T47D (cell line): ENCODE data around the gene KLHL33.
"Not testable (repeated sequence)": the region's sequence is repeated elsewhere in the genome, so short reads cannot be mapped to it uniquely, and the experiment has no call there.

ENCODE experiments used
- DNase-seq, 2 experiments: peaks; one replicate each; pipeline versions ENCODE4 v3.0.0 to v3.0.0-alpha.2; 2011 to 2012; ENCODE audit warnings: low read depth in 1 of 2, low spot score in 1 of 2
- JUND ChIP-seq: IDR thresholded peaks from 2 replicates; pipeline ENCODE4 v1.6.1; 2012; ENCODE audit warnings: low read depth
- in situ Hi-C: cut with HindIII; loops from 2 replicates; pipeline ENCODE4 v1.10.0; 2016; ENCODE audit warnings: low sequenced_read_pairs, low pct_unique_long_range_greater_than_20kb

Gene KLHL33

GRCh38 chr14:20461225-20462141 is 25.5 kb upstream of the KLHL33 start, which contains the start of gene PIP4P1:
TSS of gene PIP4P1 (minus strand) at chr14:20461434. CDS start at chr14:20461325, 109 bp downstream.
- peak; percentile 75 to 100 for DNase-seq
- TF ChIP-seq JUND = no peak
- in situ Hi-C loops = no loop called here

- no peak for TF ChIP-seq JUND
- peak in 1 of 2 experiments; percentile 49 for DNase-seq
- in situ Hi-C loops = no loop called here
Measured at GRCh38 chr14:20460458-20461224, 24.7 kb upstream of the KLHL33 start.

- TF ChIP-seq JUND = no peak
- in situ Hi-C loops = no loop called here
- DNase-seq = no peak
Measured at GRCh38 chr14:20458031-20458789, 22.2 kb upstream of the KLHL33 start.

- no peak for DNase-seq
- in situ Hi-C loops = no loop called here
- TF ChIP-seq JUND = no peak
Measured at GRCh38 chr14:20456971-20457370, 21.0 kb upstream of the KLHL33 start.

GRCh38 chr14:20455355-20456300 is 19.7 kb upstream of the KLHL33 start:
- in situ Hi-C loops = no loop called here
- no peak for DNase-seq

GRCh38 chr14:20454516-20455354 is 18.8 kb upstream of the KLHL33 start, which contains the start of the genes APEX1 and OSGEP:
TSS of gene APEX1 (plus strand) at chr14:20455226. CDS start at chr14:20455646, 420 bp downstream.
TSS of gene OSGEP (minus strand) at chr14:20454812. CDS start at chr14:20454683, 129 bp downstream.
- no peak for TF ChIP-seq JUND
- DNase-seq = peak; percentile 88 to 98
- in situ Hi-C loops = no loop called here

More at GRCh38 chr14:20455355-20456300, 19.7 kb upstream of the KLHL33 start:
- no peak for TF ChIP-seq JUND

GRCh38 chr14:20452831-20453230 is 16.9 kb upstream of the KLHL33 start:
- DNase-seq, in situ Hi-C loops: not testable (repeated sequence)

GRCh38 chr14:20446889-20447288 is 10.9 kb upstream of the KLHL33 start:
- in situ Hi-C loops = no loop called here
- no peak for TF ChIP-seq JUND
- DNase-seq = no peak

- in situ Hi-C loops, DNase-seq: not testable (repeated sequence)
Measured at GRCh38 chr14:20443650-20444049, 7.7 kb upstream of the KLHL33 start.

- in situ Hi-C loops = no loop called here
- no peak for TF ChIP-seq JUND
- DNase-seq = no peak
Measured at GRCh38 chr14:20441461-20441860, 5.5 kb upstream of the KLHL33 start.
